SK-N-SH (cell line): Measurements from ENCODE around the gene CRACR2B. TPM values are rescaled to one million over a fixed set of nuclear protein-coding genes. Genes with fewer than 3 reads are reported as not detected.

Source experiments
- CTCF ChIA-PET: fragments of 300-600, 350-600 bp; formaldehyde crosslinking; extraction: SDS; loops from one replicate; lab custom pipeline; 2021; lab: Yijun Ruan, JAX
- POLR2A ChIA-PET: fragments of 350-600 bp; sonication (Branson Sonifier 250); formaldehyde crosslinking; extraction: SDS; loops from one replicate; lab custom pipeline; 2020; ENCODE audit warnings: antibody characterized with exemption, inconsistent platforms; lab: Yijun Ruan, JAX
- DNase-seq: peaks from one replicate; pipeline ENCODE4 v3.0.0; 2012
- H2AFZ ChIP-seq: fragments of 200-600 bp; sonication (generic); 2 replicates; pipeline ENCODE4 v1.8.1; 2016; ENCODE audit warnings: antibody characterized with exemption, mild to moderate bottlenecking, low read depth
- H3F3A ChIP-seq: fragments of 200-600 bp; sonication (generic); replicated peaks from 2 replicates; pipeline ENCODE3; 2016; ENCODE audit warnings: antibody characterized with exemption, mild to moderate bottlenecking; ENCODE audit not compliant: insufficient read depth
- H3K27ac ChIP-seq, 2 experiments: fragments of 200-500 bp in 1 of 2; fragments of 200-600 bp in 1 of 2; sonication (Bioruptor generic) in 1 of 2; sonication (generic), shearing (Covaris generic) in 1 of 2; 2 replicates each; pipeline versions ENCODE4 v1.5.1 to v1.6.1; 2014 to 2016; ENCODE audit warnings: low read depth in 2 of 2, inconsistent platforms in 1 of 2, low read length in 1 of 2, mild to moderate bottlenecking in 1 of 2, mixed read lengths in 1 of 2
- H3K27me3 ChIP-seq: fragments of 200-600 bp; sonication (generic), shearing (Covaris generic); 2 replicates; pipeline ENCODE4 v1.6.1; 2016; ENCODE audit warnings: mixed run types; ENCODE audit not compliant: insufficient read depth
- H3K36me3 ChIP-seq, 2 experiments: fragments of 200-500 bp in 1 of 2; fragments of 200-600 bp in 1 of 2; sonication (Bioruptor generic) in 1 of 2; sonication (generic) in 1 of 2; replicated peaks in 1 of 2; 2 replicates each; pipeline versions ENCODE3 to v1.5.1; 2014 to 2016; ENCODE audit warnings: low read length in 1 of 2, mild to moderate bottlenecking in 1 of 2; ENCODE audit not compliant: insufficient read depth in 2 of 2, control insufficient read depth in 1 of 2
- H3K4me1 ChIP-seq, 2 experiments: fragments of 200-500 bp in 1 of 2; fragments of 200-600 bp in 1 of 2; sonication (Bioruptor generic) in 1 of 2; sonication (generic), shearing (Covaris generic) in 1 of 2; 2 replicates each; pipeline versions ENCODE4 v1.5.1 to v1.6.1; 2014 to 2016; ENCODE audit warnings: low read depth in 1 of 2, low read length in 1 of 2, mixed run types in 1 of 2; ENCODE audit not compliant: insufficient read depth in 2 of 2, control insufficient read depth in 1 of 2
- H3K4me2 ChIP-seq: fragments of 200-600 bp; sonication (generic), shearing (Covaris generic); 2 replicates; pipeline ENCODE4 v1.6.1; 2017; ENCODE audit warnings: mixed run types
- H3K4me3 ChIP-seq, 2 experiments: fragments of 200-500 bp in 1 of 2; fragments of 200-600 bp in 1 of 2; sonication (Bioruptor generic) in 1 of 2; sonication (generic), shearing (Covaris generic) in 1 of 2; 2 replicates each; pipeline versions ENCODE4 v1.5.1 to v1.8.1; 2014 to 2016; ENCODE audit warnings: low read depth in 2 of 2, inconsistent platforms in 1 of 2, low read length in 1 of 2, mild to moderate bottlenecking in 1 of 2, mixed read lengths in 1 of 2, moderate library complexity in 1 of 2
- H3K79me2 ChIP-seq: fragments of 200-600 bp; sonication (generic); 2 replicates; pipeline ENCODE4 v1.8.1; 2017; ENCODE audit warnings: mild to moderate bottlenecking; ENCODE audit not compliant: insufficient read depth
- H3K9ac ChIP-seq: fragments of 200-600 bp; sonication (generic); 2 replicates; pipeline ENCODE4 v1.6.1; 2017; ENCODE audit warnings: mixed run types
- H3K9me2 ChIP-seq: fragments of 200-600 bp; sonication (generic); 2 replicates; pipeline ENCODE4 v1.6.1; 2017; ENCODE audit warnings: mixed run types
- H3K9me3 ChIP-seq: fragments of 200-600 bp; sonication (generic); 2 replicates; pipeline ENCODE4 v1.6.1; 2017; ENCODE audit warnings: mixed run types, mild to moderate bottlenecking, moderate library complexity
- H4K20me1 ChIP-seq: fragments of 200-600 bp; sonication (generic); 2 replicates; pipeline ENCODE4 v1.6.1; 2017; ENCODE audit warnings: mild to moderate bottlenecking, mixed run types; ENCODE audit not compliant: insufficient read depth
- CHD2 ChIP-seq: fragments of 150-350 bp; IDR thresholded peaks from 2 replicates; pipeline ENCODE4 v1.6.1; 2018; ENCODE audit warnings: low read length; ENCODE audit not compliant: partially characterized antibody
- ELF1 ChIP-seq: IDR thresholded peaks from 2 replicates; pipeline ENCODE4 v1.4.0; 2012
- EZH2phosphoT487 ChIP-seq: fragments of 200-600 bp; sonication (generic); IDR thresholded peaks from 2 replicates; pipeline ENCODE4 v1.6.1; 2017; ENCODE audit warnings: low read depth, mixed run types, mild to moderate bottlenecking, antibody characterized with exemption, moderate library complexity, borderline replicate concordance
- GATA2 ChIP-seq: sonication (generic); formaldehyde crosslinking; IDR thresholded peaks from 2 replicates; pipeline ENCODE4 v1.5.0; 2020; ENCODE audit warnings: mild to moderate bottlenecking, missing genetic modification reagents
- NFIC ChIP-seq: IDR thresholded peaks from 2 replicates; pipeline ENCODE4 v1.4.0; 2012; ENCODE audit warnings: borderline replicate concordance
- NRF1 ChIP-seq: IDR thresholded peaks from 2 replicates; pipeline ENCODE4 v1.6.1; 2012; ENCODE audit warnings: low read depth, mild to moderate bottlenecking, low read length
- RAD21 ChIP-seq: IDR thresholded peaks from 2 replicates; pipeline ENCODE4 v1.6.1; 2012; ENCODE audit warnings: mild to moderate bottlenecking, low read length
- RCOR1 ChIP-seq: fragments of 150-350 bp; IDR thresholded peaks from 2 replicates; pipeline ENCODE4 v1.6.1; 2017; ENCODE audit warnings: antibody characterized with exemption, low read length
- RFX5 ChIP-seq: IDR thresholded peaks from 2 replicates; pipeline ENCODE4 v1.6.1; 2012; ENCODE audit warnings: mild to moderate bottlenecking, improper control_type of control experiment, low read length
- RXRA ChIP-seq: IDR thresholded peaks from 2 replicates; pipeline ENCODE4 v1.4.0; 2012; ENCODE audit warnings: low read depth, mild to moderate bottlenecking, borderline replicate concordance
- SIN3A ChIP-seq: IDR thresholded peaks from 2 replicates; pipeline ENCODE4 v1.6.1; 2012; ENCODE audit warnings: low read depth, mild to moderate bottlenecking, low read length, moderate library complexity, borderline replicate concordance
- TAF1 ChIP-seq: IDR thresholded peaks from 2 replicates; pipeline ENCODE4 v1.6.1; 2012; ENCODE audit warnings: low read depth, mild to moderate bottlenecking, low read length, moderate library complexity, borderline replicate concordance
- YY1 ChIP-seq: IDR thresholded peaks from 2 replicates; pipeline ENCODE4 v1.4.0; 2012; ENCODE audit warnings: low read depth, mild to moderate bottlenecking
- WGBS: methylation state at CpG from one replicate; pipeline ENCODE4 v1.1.6; 2017; ENCODE audit warnings: low lambda C conversion rate; 5-methylcytosine and 5-hydroxymethylcytosine counted together
- polyA plus RNA-seq, 3 experiments: library from polyadenylated mRNA; depleted of rRNA; stranded (reverse); fragments of >200 nt; gene quantifications; 2 replicates each; pipeline ENCODE4 v1.2.3, GENCODE V29; 2012
- TF ChIP-seq, protein P1 (sequence below): fragments of 200-600 bp; sonication (generic); IDR thresholded peaks from 2 replicates; pipeline ENCODE4 v1.6.1; 2017; ENCODE audit warnings: antibody characterized with exemption, mild to moderate bottlenecking, moderate library complexity
- TF ChIP-seq, protein P2 (sequence below): fragments of 150-350 bp; IDR thresholded peaks from 2 replicates; pipeline ENCODE4 v1.6.1; 2017; ENCODE audit warnings: antibody characterized with exemption, low read length, low read depth, borderline replicate concordance
- TF ChIP-seq, protein P3 (sequence below): IDR thresholded peaks from 2 replicates; pipeline ENCODE4 v1.4.0; 2012; ENCODE audit warnings: low read depth, borderline replicate concordance

The CRACR2B gene
- polyA plus RNA-seq, 1 of the 3 experiments (the other 2 are of a cell fraction): 1.1 TPM

DNA sequence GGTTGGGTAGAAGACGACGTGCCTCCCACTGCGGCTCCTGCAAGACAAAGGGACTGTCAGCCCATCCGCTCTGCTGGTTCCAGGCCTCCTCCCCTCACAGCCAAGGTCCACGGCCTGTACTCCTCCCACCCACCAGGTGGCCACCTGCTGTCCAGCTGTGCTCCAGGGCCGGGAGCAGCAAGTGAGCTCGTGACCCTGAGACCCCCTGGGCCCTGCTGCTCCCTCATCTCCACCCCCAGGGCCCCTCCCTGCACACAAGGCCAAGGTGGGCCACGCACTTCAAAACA is 42.4 kb downstream of the CRACR2B start:
- Histone ChIP-seq H3K27me3 (no peaks in the 10 kb centered on the region), H3K9me3 (no peaks in the 10 kb centered on the region), H3F3A (peaks cover 3% of the 10 kb centered on the region), H4K20me1 (peaks cover 10% of the 10 kb centered on the region; the same call in 1 of the 2 replicates), H3K79me2 (no peaks in the 10 kb centered on the region), H2AFZ (no peak overlapping the region), H3K36me3 (peaks cover 0 to 13% of the 10 kb centered on the region in 2 experiments), H3K9ac (no peak overlapping the region), H3K4me1 (peaks cover 0 to 2% of the 10 kb centered on the region in 2 experiments; a peak in 1 of 4 replicates), H3K4me3 (no peak overlapping the region), H3K27ac (no peak overlapping the region), H3K9me2 (no peaks in the 10 kb centered on the region), H3K4me2 (no peak overlapping the region)
- no peak for TF ChIP-seq GATA2
- no peak for TF ChIP-seq RFX5
- TF ChIP-seq, protein P1, sequence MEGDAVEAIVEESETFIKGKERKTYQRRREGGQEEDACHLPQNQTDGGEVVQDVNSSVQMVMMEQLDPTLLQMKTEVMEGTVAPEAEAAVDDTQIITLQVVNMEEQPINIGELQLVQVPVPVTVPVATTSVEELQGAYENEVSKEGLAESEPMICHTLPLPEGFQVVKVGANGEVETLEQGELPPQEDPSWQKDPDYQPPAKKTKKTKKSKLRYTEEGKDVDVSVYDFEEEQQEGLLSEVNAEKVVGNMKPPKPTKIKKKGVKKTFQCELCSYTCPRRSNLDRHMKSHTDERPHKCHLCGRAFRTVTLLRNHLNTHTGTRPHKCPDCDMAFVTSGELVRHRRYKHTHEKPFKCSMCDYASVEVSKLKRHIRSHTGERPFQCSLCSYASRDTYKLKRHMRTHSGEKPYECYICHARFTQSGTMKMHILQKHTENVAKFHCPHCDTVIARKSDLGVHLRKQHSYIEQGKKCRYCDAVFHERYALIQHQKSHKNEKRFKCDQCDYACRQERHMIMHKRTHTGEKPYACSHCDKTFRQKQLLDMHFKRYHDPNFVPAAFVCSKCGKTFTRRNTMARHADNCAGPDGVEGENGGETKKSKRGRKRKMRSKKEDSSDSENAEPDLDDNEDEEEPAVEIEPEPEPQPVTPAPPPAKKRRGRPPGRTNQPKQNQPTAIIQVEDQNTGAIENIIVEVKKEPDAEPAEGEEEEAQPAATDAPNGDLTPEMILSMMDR: peak; percentile 32
- ChIA-PET POLR2A (interaction anchor here (1.4 kb wide), 1 partner anchor 11 kb away, joined by 4 read pairs; no protein-coding TSS in a partner anchor), CTCF (interaction anchor here (0.7 to 1.2 kb wide), 4 partner anchors 11 to 28 kb away, joined by 3 read pairs; no protein-coding TSS in a partner anchor)
- peak; percentile 71 for DNase-seq
- WGBS: no CpG with 5 or more reads among the region's 8 CpGs

DNA sequence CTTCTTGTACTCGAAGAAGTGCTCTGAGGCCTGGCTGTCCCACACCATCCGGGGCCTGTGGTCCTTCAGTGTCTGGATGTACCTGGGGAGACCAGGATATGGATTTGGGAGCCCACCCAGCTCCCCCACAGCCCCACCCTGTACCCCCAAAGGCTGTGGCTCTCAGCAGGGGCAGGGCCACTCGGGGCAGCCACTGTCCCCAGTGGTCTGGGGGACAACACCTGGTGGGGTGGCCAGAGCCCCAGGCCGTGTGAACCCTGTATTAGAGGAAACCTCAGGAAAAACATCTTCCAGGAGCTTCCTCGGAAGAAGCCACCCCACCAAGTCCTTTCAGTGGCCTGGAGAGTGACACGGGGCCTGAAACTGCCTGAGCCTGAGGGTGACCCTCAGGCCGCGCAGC is 42.7 kb downstream of the CRACR2B start:
- no peak overlapping the region for H3K9ac ChIP-seq
- H3K79me2 ChIP-seq: no peaks in the 10 kb centered on the region
- TF ChIP-seq, protein P2, sequence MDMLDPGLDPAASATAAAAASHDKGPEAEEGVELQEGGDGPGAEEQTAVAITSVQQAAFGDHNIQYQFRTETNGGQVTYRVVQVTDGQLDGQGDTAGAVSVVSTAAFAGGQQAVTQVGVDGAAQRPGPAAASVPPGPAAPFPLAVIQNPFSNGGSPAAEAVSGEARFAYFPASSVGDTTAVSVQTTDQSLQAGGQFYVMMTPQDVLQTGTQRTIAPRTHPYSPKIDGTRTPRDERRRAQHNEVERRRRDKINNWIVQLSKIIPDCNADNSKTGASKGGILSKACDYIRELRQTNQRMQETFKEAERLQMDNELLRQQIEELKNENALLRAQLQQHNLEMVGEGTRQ: no peak
- TF ChIP-seq RFX5: no peak
- no peak for TF ChIP-seq CHD2
- TF ChIP-seq SIN3A: no peak
- no peak for TF ChIP-seq NRF1
- TF ChIP-seq, protein P3, sequence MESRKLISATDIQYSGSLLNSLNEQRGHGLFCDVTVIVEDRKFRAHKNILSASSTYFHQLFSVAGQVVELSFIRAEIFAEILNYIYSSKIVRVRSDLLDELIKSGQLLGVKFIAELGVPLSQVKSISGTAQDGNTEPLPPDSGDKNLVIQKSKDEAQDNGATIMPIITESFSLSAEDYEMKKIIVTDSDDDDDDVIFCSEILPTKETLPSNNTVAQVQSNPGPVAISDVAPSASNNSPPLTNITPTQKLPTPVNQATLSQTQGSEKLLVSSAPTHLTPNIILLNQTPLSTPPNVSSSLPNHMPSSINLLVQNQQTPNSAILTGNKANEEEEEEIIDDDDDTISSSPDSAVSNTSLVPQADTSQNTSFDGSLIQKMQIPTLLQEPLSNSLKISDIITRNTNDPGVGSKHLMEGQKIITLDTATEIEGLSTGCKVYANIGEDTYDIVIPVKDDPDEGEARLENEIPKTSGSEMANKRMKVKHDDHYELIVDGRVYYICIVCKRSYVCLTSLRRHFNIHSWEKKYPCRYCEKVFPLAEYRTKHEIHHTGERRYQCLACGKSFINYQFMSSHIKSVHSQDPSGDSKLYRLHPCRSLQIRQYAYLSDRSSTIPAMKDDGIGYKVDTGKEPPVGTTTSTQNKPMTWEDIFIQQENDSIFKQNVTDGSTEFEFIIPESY: no peak
- TF ChIP-seq RCOR1: no peak
- no peak for TF ChIP-seq EZH2phosphoT487
- TF ChIP-seq NFIC: no peak
- no peak for TF ChIP-seq RAD21
- TF ChIP-seq TAF1: no peak
- no peak for TF ChIP-seq RXRA
- TF ChIP-seq, protein P1: no peak
- no peak for TF ChIP-seq ELF1
- TF ChIP-seq YY1: no peak
- TF ChIP-seq, all 33 proteins: peak for 0
- peaks cover 0 to 2% of the 10 kb centered on the region in 2 experiments; a peak in 1 of 4 replicates for H3K4me1 ChIP-seq
- H3K27ac ChIP-seq: no peak overlapping the region
- no peaks in the 10 kb centered on the region for H3K27me3 ChIP-seq
- H3K4me3 ChIP-seq: no peak overlapping the region
- CTCF ChIA-PET: interaction anchor here (0.7 to 1.2 kb wide), 4 partner anchors 11 to 27 kb away, joined by 3 read pairs; no protein-coding TSS in a partner anchor
- POLR2A ChIA-PET: interaction anchor here (1.4 kb wide), 1 partner anchor 11 kb away, joined by 4 read pairs; no protein-coding TSS in a partner anchor
- no peak overlapping the region for H3K4me2 ChIP-seq
- peaks cover 0 to 11% of the 10 kb centered on the region in 2 experiments for H3K36me3 ChIP-seq
- H3F3A ChIP-seq: peaks cover 3% of the 10 kb centered on the region
- no peaks in the 10 kb centered on the region for H3K9me2 ChIP-seq
- H3K9me3 ChIP-seq: no peaks in the 10 kb centered on the region
- H2AFZ ChIP-seq: no peak overlapping the region
- H4K20me1 ChIP-seq: peaks cover 10% of the 10 kb centered on the region; the same call in 1 of the 2 replicates
- DNase-seq: no peak
- WGBS: no CpG with 5 or more reads among the region's 8 CpGs
